Tongue (tissue), 2 donors: ENCODE measurements around the gene OR2T11. TPM values are rescaled to one million over a fixed set of nuclear protein-coding genes. Genes with fewer than 3 reads are reported as not detected.
"Not testable (repeated sequence)": the region's sequence is repeated elsewhere in the genome, so short reads cannot be mapped to it uniquely, and the experiment has no call there.

Experiments
- DNase-seq: peaks from one replicate; pipeline ENCODE4 v3.0.0-alpha.2; 2015
- total RNA-seq: library from RNA; depleted of rRNA; stranded (reverse); fragments of >200 nt; gene quantifications from one replicate; pipeline ENCODE4 v1.2.3, GENCODE V29; 2014

OR2T11 gene
- not detected for total RNA-seq

- DNase-seq: not testable (repeated sequence)
Observed at GRCh38 chr1:248634991-248635390, at the start of gene OR2T11. TSS of gene OR2T11 (minus strand) at chr1:248635091. CDS start at chr1:248627128, 7,963 bp downstream.

- no peak for DNase-seq
Observed at GRCh38 chr1:248681651-248682050, 46.8 kb upstream of the OR2T11 start.

- DNase-seq: no peak
Observed at GRCh38 chr1:248670003-248670402, 35.1 kb upstream of the OR2T11 start.

- not testable (repeated sequence) for DNase-seq
Observed at GRCh38 chr1:248663453-248664328, 28.8 kb upstream of the OR2T11 start.

- DNase-seq: not testable (repeated sequence)
Observed at GRCh38 chr1:248656797-248657196, 21.9 kb upstream of the OR2T11 start.

- DNase-seq: not testable (repeated sequence)
Observed at GRCh38 chr1:248655354-248655753, 20.5 kb upstream of the OR2T11 start, which contains the start of gene OR2T27. TSS of gene OR2T27 (minus strand) at chr1:248655528. CDS start at chr1:248650884, 4,644 bp downstream.

GRCh38 chr1:248648770-248649536 lies 14.1 kb upstream of the OR2T11 start:
- not testable (repeated sequence) for DNase-seq

GRCh38 chr1:248645178-248645577 lies 10.3 kb upstream of the OR2T11 start, which contains the start of gene OR2T35:
TSS of gene OR2T35 (minus strand) at chr1:248645278. CDS start at chr1:248639258, 6,020 bp downstream.
- DNase-seq: not testable (repeated sequence)

GRCh38 chr1:248642971-248643651 lies 8.2 kb upstream of the OR2T11 start:
- DNase-seq: not testable (repeated sequence)

- not testable (repeated sequence) for DNase-seq
Observed at GRCh38 chr1:248641583-248641982, 6.7 kb upstream of the OR2T11 start.

GRCh38 chr1:248640906-248641305 lies 6.0 kb upstream of the OR2T11 start:
- not testable (repeated sequence) for DNase-seq

- not testable (repeated sequence) for DNase-seq
Observed at GRCh38 chr1:248639652-248640051, 4.8 kb upstream of the OR2T11 start.

- DNase-seq: not testable (repeated sequence)
Observed at GRCh38 chr1:248636612-248637011, 1.7 kb upstream of the OR2T11 start.

- no peak for DNase-seq
Observed at GRCh38 chr1:248631354-248632008, 3.4 kb downstream of the OR2T11 start.

GRCh38 chr1:248630551-248630950 lies 4.3 kb downstream of the OR2T11 start:
- DNase-seq: no peak

- no peak for DNase-seq
Observed at GRCh38 chr1:248627971-248628844, 6.7 kb downstream of the OR2T11 start.

GRCh38 chr1:248625971-248626370 lies 8.9 kb downstream of the OR2T11 start:
- DNase-seq: no peak

- no peak for DNase-seq
Observed at GRCh38 chr1:248625166-248625565, 9.7 kb downstream of the OR2T11 start.

- DNase-seq: peak; percentile 0
Observed at GRCh38 chr1:248622570-248623001, 12.3 kb downstream of the OR2T11 start.

- no peak for DNase-seq
Observed at GRCh38 chr1:248621770-248622169, 13.1 kb downstream of the OR2T11 start.

- peak; percentile 2 for DNase-seq
Observed at GRCh38 chr1:248618878-248619277, 16.0 kb downstream of the OR2T11 start.
